Erythroblast (primary cell): ENCODE results near the gene PRKAR1B.

ENCODE experiments used
- DNase-seq, 2 experiments: peaks; one replicate each; lab custom pipeline; 2025; lab: John Stamatoyannopoulos, UW
- GATA1 ChIP-seq: IDR thresholded peaks from 2 replicates; pipeline ENCODE4 v1.6.1; 2011; ENCODE audit warnings: low read depth, mild to moderate bottlenecking, control low read depth, low read length, moderate library complexity
- POLR2A ChIP-seq: IDR thresholded peaks from 2 replicates; pipeline ENCODE4 v1.6.1; 2011; ENCODE audit warnings: mild to moderate bottlenecking, low read length

PRKAR1B gene

GRCh38 chr7:582081-582835, 144.8 kb downstream of the PRKAR1B start:
- no peak for DNase-seq
- TF ChIP-seq POLR2A (no peak), GATA1 (no peak)

- TF ChIP-seq GATA1 (no peak), POLR2A (no peak)
- no peak for DNase-seq
Observed at GRCh38 chr7:578386-578785, 148.7 kb downstream of the PRKAR1B start.

- TF ChIP-seq POLR2A: no peak
- TF ChIP-seq GATA1: no peak
- DNase-seq: no peak
Observed at GRCh38 chr7:577741-578370, 149.2 kb downstream of the PRKAR1B start.

- DNase-seq: no peak
- no peak for TF ChIP-seq POLR2A
- no peak for TF ChIP-seq GATA1
Observed at GRCh38 chr7:577278-577665, 149.8 kb downstream of the PRKAR1B start.

GRCh38 chr7:576524-577277, 150.4 kb downstream of the PRKAR1B start:
- no peak for TF ChIP-seq POLR2A
- no peak for TF ChIP-seq GATA1
- DNase-seq: no peak

- DNase-seq: no peak
- TF ChIP-seq GATA1 (no peak), POLR2A (no peak)
Observed at GRCh38 chr7:575425-576366, 151.4 kb downstream of the PRKAR1B start.

- TF ChIP-seq GATA1 (no peak), POLR2A (no peak)
- DNase-seq: no peak
Observed at GRCh38 chr7:574661-575395, 152.3 kb downstream of the PRKAR1B start.

GRCh38 chr7:573933-574381, 153.1 kb downstream of the PRKAR1B start:
- TF ChIP-seq GATA1 (no peak), POLR2A (no peak)

GRCh38 chr7:573269-573932, 153.7 kb downstream of the PRKAR1B start:
- no peak for DNase-seq

More at GRCh38 chr7:573933-574381, 153.1 kb downstream of the PRKAR1B start:
- no peak for DNase-seq

GRCh38 chr7:572416-573268, 154.4 kb downstream of the PRKAR1B start:
- no peak for DNase-seq
- TF ChIP-seq POLR2A (no peak), GATA1 (no peak)

More at GRCh38 chr7:573269-573932, 153.7 kb downstream of the PRKAR1B start:
- TF ChIP-seq POLR2A (no peak), GATA1 (no peak)
